NCI-H510A (cell line): Measurements from ENCODE around the gene C1orf52.

Experiments used
- DNase-seq: peaks from one replicate; lab custom pipeline; 2025; lab: John Stamatoyannopoulos, UW

The C1orf52 gene

DNA sequence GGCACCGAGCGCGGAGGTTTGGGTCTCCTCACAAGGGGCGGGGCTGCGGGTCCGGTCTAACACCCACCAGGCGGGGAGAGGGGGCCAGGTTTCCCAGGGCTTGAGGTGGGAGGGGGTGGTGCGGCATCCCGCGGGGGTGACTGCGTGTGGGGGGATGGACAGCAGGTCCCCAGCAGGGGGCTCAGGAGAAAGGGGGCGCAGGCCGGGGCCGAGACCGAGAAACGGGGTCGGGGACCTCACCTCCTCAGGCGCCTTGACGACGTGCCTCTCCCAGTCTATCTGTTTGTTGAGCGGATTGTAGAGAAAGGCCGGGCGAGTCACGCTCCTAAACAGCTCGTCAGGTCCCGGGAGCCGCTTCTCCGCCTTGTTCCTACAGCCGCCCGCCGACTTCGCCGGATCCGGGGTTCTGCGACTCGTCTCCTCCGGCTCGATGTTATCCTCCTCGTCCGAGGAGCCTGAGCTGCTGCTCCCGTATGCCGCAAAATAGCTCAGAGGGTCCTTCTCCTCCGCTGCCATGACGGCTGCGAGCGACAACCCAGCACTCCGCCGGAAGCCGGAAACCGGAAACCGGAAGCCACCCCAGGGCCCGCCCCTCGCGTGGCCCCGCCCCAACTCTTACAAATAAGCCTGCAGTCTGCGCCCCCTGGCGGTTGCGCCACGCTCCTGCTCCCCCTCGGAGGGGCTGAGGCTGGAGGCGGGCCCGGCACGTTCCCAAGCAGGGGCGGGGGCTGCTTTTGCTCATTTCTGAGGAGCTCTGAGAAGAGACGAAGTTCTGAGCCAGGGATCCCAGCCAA is at the start of gene C1orf52:
Gene C1orf52 (minus strand): TSS at position 545 of the 794 bp plus-strand sequence. CDS start 29 bp downstream, at position 516.
- peak; percentile 94 for DNase-seq

DNA sequence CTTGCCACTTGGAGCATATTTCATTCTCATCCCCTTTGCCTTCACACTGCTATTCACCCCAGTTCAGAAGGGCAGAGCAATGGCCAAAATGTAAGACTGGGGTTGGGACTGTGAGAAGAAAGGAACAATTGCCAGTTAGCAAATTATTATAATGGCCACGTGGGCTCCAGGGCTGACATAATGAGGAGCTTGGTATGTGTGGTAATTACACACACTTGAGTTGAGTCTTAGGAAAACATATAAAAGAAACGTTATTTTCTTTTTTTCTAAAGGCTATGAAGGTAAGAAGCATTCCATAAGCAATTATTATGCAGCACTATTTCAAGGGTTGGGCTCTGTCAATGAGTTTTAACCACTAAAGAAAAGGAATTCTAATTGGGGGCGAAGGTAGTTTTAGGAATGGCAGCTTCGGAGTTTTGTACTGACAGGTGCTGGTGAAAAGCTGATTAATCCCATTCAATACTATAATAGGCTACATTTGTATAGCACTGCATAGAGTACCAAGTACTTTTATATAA is 49.4 kb upstream of the C1orf52 start:
- no peak for DNase-seq

DNA sequence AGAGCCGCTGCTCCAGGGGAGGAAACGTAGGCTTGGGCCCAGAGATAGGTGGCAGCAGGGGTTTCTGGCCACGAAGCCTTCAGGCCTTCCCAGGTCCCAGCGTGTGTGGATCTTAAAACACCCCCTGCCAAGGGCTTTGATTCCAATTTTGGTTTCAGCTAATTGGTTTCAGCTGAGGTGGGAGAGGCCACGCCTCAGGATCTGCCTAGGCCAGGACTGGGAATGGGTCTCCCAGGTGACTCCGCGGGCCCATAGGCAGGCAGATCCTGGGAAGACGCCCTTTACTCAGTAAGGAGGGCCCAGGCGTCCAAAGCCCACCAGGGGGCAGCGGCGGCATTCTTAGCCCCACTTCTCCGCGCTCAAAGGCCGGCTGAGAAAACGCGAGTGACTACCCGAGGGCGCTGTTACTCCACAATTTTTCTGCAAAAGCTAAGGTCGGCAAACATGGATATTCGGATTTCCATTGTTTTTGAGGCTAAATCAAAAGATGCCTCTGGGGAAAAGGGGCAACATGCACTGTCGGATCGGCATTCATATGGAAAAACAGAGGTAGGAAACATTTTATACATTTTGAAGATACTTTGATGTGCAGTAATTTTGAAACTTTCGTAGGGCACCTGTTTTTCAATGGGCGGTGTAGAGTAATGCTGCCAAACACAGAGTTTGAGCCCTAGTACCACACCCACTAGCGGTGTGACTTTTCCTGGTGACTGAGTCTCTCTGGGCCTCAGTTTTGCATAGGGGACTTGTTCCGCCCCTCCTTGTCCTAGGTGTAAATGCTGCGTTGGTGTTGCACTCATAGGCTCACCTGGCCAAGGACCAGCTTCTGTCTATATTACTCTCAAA is 48.7 kb upstream of the C1orf52 start:
- peak; percentile 64 for DNase-seq

DNA sequence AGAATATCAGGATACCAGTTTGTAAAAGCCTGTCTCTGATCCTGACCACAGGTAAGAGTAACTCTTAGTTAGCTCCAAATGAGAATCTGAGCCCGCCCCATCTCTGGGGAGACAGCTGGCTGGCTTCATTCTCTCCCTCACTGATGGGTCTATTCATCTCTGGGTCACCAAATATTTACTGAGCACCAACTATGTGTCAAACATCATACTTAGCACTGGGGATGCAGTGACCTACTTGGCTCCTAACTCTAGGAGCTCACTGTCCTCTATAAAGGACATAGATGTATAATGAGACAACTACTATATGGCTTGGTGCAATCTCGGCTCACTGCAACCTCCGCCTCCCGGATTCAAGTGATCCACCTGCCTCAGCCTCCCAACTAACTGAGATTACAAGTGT is 46.8 kb upstream of the C1orf52 start:
- DNase-seq = no peak

DNA sequence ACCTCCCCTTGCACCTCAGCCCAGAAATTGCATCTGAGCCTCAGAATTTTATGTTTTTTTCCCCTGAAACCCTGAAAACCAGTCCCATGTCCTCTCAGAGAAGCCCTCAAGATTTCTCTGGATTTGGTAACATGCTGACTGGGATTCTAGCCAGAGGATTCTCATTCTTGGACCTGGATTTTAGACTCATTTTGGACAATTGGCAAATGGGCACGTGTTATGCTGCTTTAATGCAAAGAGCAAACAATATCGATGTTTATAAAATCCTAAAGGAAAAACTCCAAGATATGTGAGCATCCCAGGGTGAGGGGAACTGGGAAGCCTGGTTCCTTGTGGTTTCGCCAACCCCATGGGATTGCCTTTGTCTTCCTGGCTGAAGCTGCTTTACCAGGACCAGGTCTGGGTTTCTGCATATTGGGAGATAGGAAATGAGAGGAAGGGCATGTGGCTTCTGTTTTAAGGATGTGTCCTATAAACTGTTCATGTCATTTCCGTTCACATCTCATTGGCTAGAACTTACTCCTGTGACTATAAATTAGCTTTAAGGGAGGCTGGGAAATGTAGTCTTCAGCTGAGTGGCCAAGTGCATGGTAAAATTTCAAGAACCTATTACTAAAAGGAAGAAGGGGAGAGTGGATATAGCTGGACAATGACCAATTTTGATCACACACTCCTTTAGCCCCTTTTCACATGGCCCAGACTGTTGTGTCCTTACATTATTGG is 44.1 kb upstream of the C1orf52 start:
- no peak for DNase-seq

DNA sequence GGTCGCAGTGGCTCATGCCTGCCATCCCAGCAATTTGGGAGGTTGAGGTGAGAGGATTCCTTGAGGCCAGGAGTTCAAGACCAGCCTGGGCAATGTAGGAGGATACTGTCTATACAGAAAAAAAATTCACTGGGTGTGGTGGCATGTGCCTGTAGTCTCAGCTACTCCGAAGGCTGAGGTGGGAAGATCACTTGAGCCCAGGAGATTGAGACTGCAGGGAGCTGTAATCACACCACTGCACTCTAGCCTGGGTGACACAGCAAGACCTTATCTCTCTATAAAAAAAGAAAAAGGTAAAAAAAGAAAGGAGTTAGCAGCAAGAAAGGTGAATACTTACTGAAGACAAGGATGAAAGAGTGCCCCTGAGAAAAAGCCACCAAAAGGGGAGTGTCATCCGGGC is 40.7 kb upstream of the C1orf52 start:
- no peak for DNase-seq

DNA sequence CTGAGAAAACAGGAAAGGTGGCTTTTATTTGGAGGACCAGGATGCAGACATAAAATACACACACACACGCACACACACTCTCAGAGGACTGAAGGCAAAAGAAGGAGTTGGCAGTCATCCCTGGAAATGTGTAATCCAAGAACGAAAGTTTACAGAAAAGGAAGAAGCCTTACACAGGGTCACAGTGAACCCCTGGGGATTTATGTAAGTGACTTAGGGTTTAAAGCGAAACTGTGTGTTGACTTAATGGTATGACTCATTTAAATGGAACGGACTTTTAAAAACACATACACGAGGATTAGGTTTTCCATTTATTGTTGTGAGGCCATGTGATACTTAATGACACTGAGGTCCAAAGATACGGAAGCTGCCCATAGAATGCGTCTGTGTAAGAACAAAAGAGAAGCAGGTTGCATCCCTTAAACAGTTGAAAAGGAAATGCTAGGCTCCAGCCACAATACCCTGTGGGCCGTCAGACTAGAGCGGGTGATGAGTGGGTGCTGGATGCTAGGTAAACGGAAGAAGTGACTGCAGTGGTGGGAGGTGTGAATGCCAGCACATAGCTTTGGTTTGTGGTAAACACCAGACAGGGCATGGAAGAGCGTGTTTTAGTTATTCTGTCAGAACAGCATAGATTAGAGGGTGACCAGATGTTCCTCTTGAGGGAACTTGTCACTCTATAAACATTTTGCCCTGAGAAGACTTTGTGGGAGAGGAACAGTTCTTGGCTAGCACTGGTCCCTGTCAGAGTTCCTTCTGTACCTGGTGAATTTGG is 38.6 kb upstream of the C1orf52 start:
- peak; percentile 48 for DNase-seq

DNA sequence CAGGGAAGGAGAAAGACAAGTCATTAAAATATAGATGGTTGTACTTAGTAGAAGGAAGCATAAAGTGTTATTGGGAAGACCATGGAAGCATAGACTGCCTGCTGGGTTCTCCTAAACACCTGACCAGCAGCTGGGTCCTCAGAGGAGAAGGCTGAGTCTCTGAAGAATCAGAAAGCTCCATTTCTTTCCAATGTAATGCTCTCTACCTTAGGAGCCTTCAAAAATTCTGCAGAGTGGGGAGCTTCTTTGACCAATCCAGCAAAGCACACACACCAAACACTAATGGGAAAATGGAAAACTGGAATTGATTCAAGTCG is 38.0 kb upstream of the C1orf52 start:
- no peak for DNase-seq

DNA sequence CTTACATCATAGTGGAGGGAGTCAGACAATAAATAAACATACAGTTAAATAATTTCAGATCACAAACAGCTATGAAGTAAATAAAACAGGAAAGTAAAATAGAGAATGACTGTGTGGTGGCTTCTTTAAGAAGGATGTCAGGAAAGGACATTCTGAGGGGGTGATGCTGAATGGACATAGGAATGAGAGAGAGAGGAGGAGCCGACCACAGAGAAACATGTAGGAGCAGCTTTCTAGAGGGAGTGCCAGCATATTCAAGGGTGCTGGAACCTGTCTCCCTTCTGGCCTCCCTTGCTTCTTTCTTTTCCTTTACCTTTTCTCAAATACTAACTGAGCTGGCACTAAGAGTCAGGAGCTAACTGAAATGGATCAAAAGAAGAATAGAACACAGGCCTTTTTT is 37.5 kb upstream of the C1orf52 start:
- DNase-seq = no peak

DNA sequence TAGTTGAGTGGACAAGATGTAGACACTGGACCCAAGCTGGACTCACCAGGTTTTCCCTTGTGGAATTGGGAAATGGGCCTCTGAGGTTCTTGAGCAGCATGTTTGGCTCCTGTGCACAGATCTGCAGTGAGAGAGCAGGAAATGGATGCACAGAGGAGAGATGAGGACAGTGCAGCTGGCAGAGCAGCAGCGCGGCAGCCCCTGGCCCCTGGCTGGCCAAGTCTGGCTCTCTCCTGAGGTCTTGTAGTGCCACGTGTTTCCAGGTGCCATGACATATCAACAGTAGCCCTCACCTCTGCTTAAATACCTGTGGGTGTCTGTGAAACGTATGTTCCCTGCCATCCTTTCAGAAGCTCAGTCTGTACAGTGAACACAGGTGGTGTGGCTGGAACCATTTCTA is 36.2 kb upstream of the C1orf52 start:
- no peak for DNase-seq

DNA sequence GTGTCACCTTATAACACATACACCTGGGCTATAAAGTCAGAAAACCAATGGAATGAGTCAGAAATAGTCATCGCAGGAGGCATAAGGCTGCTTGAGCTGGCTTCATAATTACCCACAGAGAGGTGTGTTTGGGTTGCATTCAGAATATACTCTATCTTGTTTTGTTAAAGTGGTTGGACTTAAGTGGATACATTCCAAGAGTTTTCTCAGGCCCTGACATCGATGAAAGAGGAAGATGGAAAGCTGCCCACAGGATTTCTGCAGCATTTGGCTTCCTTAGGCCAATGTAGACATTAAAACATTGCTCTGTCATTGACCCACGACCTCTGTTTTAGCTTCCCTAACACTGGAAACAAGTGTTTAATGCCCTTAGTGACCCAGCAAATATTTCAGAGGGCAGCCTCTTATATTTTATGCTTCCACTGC is 35.6 kb upstream of the C1orf52 start:
- DNase-seq = no peak

DNA sequence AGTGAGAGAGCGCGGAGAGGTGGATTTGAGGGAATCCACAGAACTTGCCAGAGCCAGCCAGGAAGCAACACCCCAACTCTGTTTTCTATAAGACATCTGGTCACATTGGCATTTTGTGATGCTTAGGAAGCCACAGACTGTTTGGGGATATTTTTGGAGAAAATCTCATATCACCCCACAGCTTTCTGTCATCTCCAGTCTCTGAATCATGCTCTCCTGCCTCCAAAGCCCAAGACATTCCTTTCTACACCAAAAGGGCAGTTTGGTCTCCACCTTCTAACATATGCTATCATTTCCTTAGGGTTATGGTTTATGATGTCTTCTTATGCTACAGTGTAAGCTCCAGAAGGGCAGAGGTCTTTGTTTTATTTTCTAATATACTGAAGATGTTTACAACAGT is 31.4 kb upstream of the C1orf52 start:
- no peak for DNase-seq

DNA sequence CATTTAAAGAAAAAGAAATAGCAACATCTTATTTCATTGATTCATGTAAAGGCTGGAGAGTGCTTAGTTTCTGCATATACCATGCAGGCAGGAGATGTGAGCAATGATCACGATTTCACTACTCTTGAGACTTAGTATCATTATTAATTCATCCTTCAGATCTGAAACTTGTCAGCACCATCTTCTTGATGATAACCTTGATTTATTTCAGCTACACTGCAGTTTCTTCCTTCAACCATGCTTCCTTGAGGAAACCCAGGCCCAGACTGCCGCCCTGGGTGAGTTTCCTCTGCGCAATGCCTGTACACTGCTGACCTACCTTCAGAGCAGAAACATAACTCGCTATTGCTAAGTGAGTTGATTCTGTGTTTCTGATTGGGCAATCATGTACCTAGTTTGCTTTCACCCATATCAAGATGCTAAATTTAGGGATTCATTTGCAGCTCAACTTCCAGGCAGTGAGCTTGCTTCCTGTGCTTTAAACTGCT is 30.4 kb upstream of the C1orf52 start:
- DNase-seq = no peak

DNA sequence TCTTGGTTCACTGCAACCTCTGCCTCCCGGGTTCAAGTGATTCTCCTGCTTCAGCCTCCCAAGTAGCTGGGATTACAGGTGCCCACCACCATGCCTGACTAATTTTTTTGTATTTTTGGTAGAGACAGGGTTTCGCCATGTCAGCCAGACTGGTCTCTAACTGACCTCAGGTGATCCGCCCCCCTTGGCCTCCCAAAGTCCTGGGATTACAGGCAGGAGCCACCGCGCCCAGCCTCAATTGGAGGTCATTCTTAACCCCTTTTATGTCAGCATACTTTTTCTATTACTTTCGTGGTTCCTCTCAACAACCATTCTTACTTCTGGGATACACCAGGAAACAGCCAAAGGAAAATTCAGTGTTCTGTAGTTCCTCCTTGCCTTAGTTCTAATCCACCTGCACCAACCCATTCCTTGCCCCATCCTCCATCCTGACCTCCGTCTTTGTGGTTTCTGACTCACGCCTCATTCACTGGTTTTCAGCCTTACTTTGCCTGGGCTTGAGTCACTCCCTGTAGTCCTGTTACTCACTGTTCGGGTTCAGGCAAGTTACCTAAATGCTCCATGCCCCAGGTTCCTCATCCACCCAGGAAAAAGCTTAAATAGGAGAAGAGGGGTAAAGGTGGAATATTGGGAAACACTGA is 29.9 kb upstream of the C1orf52 start:
- DNase-seq = no peak

DNA sequence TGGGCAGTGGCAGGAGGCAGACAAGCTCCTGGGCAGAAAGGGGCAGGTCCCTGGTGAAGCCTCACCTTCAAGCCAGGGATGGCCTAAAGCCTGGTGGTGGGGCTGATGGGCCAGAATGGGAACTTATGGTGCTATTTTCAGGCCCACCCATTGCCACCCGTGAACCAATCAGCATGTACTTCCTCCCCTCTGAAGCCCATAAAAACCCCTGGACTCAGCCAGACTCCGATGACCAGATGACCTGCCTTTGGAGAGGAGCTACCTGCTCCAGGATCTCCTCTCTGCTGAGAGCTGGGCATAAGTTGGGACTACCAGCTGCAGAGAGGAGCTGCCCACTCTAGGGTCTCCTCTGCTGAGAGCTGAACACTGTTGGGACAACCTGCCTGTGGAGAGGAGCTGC is 24.7 kb upstream of the C1orf52 start:
- no peak for DNase-seq

DNA sequence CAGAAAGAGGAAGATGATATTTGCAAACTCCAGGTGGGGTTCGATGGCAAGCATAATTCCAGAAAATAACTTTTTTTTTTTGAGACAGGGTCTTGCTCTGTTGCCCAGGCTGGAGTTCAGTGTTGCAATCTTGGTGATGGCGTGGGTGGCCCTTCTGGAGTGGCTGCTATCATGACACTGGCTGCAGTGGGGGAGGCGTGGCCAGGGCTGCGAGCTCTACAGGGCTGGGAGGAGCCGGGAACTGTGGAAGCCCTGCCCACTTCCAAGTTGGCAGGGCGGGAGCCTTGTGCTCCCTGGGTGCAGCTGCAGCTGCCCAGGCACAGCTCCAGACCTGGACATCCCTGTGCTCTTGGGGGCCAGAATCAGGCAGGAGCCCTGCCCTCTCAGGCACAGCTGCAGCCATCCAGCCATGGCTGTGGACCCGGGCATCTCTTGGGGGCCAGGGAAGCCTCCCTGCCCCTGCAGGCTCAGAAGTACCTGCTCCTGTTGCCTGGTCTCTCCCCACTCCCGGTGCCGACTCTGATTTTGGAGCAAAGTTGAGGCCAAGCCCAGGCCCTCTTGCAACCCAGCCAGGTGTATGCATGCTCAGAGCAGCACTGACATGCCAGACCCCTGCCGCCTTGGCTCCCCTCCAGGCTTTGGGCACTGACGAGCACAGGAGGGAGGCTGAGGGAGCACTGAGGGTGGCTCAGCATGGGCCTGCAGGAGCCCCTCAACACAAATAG is 24.2 kb upstream of the C1orf52 start:
- DNase-seq = peak; percentile 13

DNA sequence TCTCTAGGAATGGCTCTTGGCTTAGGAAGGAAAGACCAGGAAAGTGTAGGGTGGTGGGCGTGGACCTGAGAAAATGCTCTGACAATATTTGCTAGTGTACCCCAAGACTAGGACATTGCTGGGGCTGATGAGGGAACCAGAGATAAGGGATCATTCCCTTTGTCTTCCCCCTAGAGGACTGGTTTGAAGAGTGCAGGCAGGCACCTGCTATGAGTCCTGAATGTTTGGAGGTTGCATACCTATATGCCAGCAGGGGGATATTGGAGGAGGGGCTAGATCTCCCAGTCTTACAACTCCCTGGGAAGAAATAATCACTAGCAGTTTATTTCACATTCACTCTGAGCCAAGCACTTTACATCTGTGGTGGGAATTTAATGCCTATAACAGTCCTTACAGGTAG is 23.0 kb upstream of the C1orf52 start:
- no peak for DNase-seq

DNA sequence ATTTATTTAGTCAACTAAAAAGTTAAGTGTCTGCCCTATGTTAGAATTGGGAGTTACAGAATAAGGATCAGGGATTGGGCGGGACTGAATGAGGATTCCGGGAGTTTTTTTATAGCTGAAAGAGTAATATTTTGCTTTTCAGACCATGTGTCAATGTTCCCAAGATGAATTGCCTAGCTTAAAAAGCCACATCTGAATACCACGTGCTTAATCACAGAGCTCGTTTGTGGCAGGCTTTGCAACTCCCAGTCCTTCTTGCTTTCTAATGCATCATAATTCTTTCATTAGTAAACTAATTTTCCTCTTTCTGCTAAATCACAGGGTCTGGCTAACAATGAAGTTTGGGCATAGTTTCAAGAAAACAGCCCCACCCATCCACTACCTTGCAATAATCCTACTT is 21.2 kb upstream of the C1orf52 start:
- no peak for DNase-seq

DNA sequence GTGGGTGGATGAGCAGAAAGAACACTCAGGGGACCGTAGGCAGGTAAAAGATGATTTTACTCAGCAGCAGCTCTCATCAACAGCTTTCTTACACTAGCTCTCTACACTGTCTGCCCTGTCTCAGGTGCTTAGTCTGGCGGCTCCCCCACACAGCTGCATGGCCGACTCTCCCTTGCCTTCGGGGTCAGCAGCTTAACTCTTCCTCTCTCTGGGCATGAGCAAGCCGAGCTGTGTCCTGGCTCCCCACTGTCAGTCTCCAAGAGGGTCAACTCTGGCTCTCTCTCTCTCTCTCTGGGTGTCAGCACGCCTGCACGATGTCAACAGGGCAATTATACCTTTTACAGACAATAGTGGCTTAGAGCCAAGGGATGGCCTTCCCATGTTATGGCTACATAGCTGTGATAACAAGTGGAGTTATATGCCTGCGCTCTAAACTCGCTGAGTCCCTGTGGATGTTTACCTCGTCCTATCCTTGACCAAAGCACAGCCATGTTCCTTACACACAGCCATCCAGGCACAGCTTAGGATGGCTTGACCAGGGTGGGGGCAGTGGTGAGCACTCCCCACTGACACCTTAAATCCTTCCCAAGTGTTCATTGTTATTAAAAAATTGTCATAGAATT is 20.1 kb upstream of the C1orf52 start:
- DNase-seq = no peak

DNA sequence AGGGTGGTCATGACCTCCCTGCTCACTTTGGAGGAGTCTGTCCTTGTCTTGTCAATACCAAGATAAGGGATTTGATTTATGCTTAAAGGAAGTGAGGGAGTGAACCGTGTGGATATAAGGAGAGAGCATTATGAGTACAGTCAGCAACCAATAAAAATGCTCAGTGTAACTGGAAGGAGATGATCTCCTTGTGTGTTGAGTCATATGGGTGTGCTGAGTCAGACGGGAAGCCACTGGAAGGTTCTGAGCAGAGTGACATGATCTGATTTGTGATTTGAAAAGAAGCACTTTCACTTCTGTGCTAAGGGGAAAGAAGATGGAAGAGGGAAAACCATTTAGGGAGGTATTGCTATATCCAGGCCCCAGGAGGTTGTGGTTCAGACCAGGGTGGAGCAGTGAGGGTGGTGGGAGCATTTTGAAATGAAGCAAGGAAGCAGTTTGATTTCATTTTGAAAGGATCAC is 19.4 kb upstream of the C1orf52 start:
- DNase-seq = no peak
